Effector CD8-positive, alpha-beta T cell (primary cell): ENCODE data around the gene FKBP11.
"Not testable (repeated sequence)": the region's sequence is repeated elsewhere in the genome, so short reads cannot be mapped to it uniquely, and the experiment has no call there.

Experiments
- DNase-seq: peaks from one replicate; lab custom pipeline; 2025; lab: John Stamatoyannopoulos, UW

Gene FKBP11

DNA sequence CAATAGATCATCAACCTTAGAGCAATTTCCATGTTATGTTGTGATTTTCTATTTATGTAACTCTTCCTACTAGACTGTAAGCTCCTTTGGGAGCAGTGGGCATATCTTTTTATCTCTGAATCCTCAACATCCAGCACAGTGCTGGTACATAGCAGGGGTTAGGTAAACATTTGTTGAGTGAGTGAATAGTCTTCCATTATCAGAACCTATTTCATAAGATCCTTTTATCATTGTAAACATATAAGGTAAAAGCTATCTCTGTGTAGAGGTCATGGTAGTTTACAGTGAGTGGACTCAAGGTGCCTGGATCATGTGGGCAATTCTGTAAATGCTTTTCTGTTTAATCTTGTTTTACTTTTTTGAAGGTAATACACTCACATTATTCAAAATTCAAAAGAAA lies 15.1 kb downstream of the FKBP11 start:
- DNase-seq, result no peak

GRCh38 chr12:48909698-48910097 lies 15.6 kb downstream of the FKBP11 start:
- not testable (repeated sequence) for DNase-seq

- no peak for DNase-seq
Measured at GRCh38 chr12:48907245-48907644, 18.0 kb downstream of the FKBP11 start.

GRCh38 chr12:48903982-48904411 lies 21.3 kb downstream of the FKBP11 start:
- peak; percentile 74 for DNase-seq

GRCh38 chr12:48903363-48903981 lies 21.8 kb downstream of the FKBP11 start:
- DNase-seq, result no peak

- DNase-seq, result no peak
Measured at GRCh38 chr12:48901278-48901677, 24.0 kb downstream of the FKBP11 start.

- DNase-seq, result no peak
Measured at GRCh38 chr12:48899651-48900050, 25.6 kb downstream of the FKBP11 start.

DNA sequence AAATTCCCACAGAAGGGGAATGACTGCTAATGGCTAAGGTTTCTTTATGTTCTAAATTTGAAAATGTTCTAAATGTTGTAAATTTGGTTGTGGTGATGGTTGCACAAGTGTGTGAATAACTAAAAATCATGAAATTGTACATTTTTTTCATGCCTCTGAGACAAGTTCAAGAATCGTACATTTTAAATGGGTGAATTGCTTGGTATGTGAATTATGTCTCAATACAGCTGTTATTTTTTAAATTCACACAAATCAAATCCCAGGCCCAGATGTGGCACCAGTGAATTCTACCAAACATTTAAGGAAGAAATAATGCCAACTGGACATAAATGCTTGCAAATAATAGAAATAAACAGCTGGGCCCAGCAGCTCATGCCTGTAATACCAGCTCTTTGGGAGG lies 31.0 kb downstream of the FKBP11 start:
- DNase-seq, result no peak

GRCh38 chr12:48890657-48891418 lies 34.5 kb downstream of the FKBP11 start:
- DNase-seq, result peak; percentile 56

DNA sequence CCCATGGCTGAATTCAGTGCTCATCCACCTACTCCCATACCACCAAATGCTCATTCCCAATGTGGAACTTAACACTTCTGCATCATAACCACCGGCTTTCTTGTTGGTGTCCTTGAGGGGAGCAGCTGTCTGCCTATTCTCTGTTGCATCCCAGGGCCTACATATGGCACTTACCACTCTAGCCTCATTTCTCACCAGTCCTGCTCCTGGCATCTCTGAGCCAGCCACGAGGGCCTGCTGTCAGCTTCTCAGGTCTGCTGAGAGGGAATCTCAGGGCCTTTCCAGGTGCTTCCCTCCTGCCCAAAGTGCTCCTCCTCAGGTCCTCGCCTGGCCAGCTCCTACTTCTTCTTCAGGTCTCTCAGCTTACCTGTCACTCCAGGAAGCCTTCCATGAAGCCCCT lies 35.6 kb downstream of the FKBP11 start:
- DNase-seq, result no peak

GRCh38 chr12:48883305-48884161 lies 41.8 kb downstream of the FKBP11 start:
- DNase-seq, result no peak

GRCh38 chr12:48882972-48883304 lies 42.4 kb downstream of the FKBP11 start:
- no peak for DNase-seq

- no peak for DNase-seq
Measured at GRCh38 chr12:48882315-48882687, 43.0 kb downstream of the FKBP11 start.

- no peak for DNase-seq
Measured at GRCh38 chr12:48881686-48882314, 43.5 kb downstream of the FKBP11 start.

DNA sequence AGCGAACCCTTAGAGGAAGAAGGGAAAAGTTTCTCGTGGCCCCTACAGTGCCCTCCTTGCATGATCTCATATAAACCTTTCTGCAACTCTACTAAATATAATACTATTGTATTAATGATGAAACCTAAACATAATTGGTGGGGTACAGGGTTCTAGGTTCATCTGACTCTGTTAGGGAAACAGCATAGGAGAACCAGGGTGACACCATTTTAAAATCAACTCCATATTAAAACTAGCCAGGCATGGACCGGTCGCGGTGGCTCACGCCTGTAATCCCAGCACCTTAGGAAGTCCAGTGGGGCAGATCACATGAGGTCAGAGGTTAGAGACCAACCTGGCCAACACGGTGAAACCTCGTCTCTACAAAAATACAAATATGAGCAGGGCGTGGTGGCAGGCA lies 44.6 kb downstream of the FKBP11 start:
- no peak for DNase-seq

- DNase-seq, result no peak
Measured at GRCh38 chr12:48878548-48878947, 46.7 kb downstream of the FKBP11 start.

- DNase-seq, result no peak
Measured at GRCh38 chr12:48875944-48876515, 49.3 kb downstream of the FKBP11 start.

DNA sequence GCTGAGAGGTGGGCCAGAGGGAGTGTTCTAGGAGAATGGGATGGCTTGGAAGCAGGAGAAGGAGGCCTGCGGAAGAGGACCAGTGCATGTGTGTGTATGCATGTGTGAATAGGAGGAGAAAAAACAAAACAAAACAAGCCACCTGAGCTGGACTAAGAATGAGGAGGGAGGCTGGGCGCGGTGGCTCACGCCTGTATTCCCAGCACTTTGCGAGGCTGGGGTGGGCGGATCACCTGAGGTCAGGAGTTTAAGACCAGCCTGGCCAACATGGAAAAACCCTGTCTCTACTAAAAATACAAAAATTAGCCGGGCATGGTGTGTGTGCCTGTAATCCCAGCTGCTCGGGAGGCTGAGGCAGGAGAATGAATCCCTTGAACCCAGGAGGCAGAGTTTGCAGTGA lies 51.8 kb downstream of the FKBP11 start:
- DNase-seq, result not testable (repeated sequence)

GRCh38 chr12:48873096-48873495 lies 52.2 kb downstream of the FKBP11 start:
- no peak for DNase-seq
